GM19452 (cell line): ENCODE measurements around the gene UBL7.
"Not testable (repeated sequence)": the region's sequence is repeated elsewhere in the genome, so short reads cannot be mapped to it uniquely, and the experiment has no call there.

ENCODE experiments used
- ATAC-seq: cut with Tn5 transposase; IDR thresholded peaks from one replicate; pipeline ENCODE4 v1.9.1; 2021; ENCODE audit not compliant: unreplicated experiment

UBL7 gene

GRCh38 chr15:74464216-74464615 lies 3.3 kb upstream of the UBL7 start:
- ATAC-seq: no peak

- no peak for ATAC-seq
Observed at GRCh38 chr15:74463634-74464033, 2.7 kb upstream of the UBL7 start.

GRCh38 chr15:74461847-74462511 lies 1.0 kb upstream of the UBL7 start:
- ATAC-seq: no peak

GRCh38 chr15:74460298-74460697 lies 662 bp downstream of the UBL7 start:
- ATAC-seq: no peak

GRCh38 chr15:74459798-74460197 lies 1.2 kb downstream of the UBL7 start:
- ATAC-seq: not testable (repeated sequence)

GRCh38 chr15:74458473-74458872 lies 2.5 kb downstream of the UBL7 start:
- ATAC-seq: no peak

- not testable (repeated sequence) for ATAC-seq
Observed at GRCh38 chr15:74457036-74457435, 3.9 kb downstream of the UBL7 start.

GRCh38 chr15:74454764-74455500 lies 6.0 kb downstream of the UBL7 start:
- ATAC-seq: no peak

- no peak for ATAC-seq
Observed at GRCh38 chr15:74453925-74454763, 6.8 kb downstream of the UBL7 start.

GRCh38 chr15:74451861-74452835 lies 8.8 kb downstream of the UBL7 start:
- ATAC-seq: no peak

- ATAC-seq: no peak
Observed at GRCh38 chr15:74451322-74451721, 9.6 kb downstream of the UBL7 start.

GRCh38 chr15:74449643-74450205 lies 11.2 kb downstream of the UBL7 start:
- ATAC-seq: no peak

- ATAC-seq: no peak
Observed at GRCh38 chr15:74449095-74449494, 11.9 kb downstream of the UBL7 start.

GRCh38 chr15:74445816-74446763 lies 14.9 kb downstream of the UBL7 start:
- no peak for ATAC-seq

- ATAC-seq: no peak
Observed at GRCh38 chr15:74444106-74445062, 16.6 kb downstream of the UBL7 start.

GRCh38 chr15:74443100-74443909 lies 17.7 kb downstream of the UBL7 start:
- ATAC-seq: no peak

- ATAC-seq: no peak
Observed at GRCh38 chr15:74442604-74443003, 18.4 kb downstream of the UBL7 start.
